Inferior parietal cortex (tissue), 1 donor: ENCODE measurements around the gene RHOBTB3.
A peak's percentile ranks its signal among the peaks of the same experiment; 100 is the strongest.

ENCODE experiments used
- DNase-seq: peaks from one replicate; pipeline ENCODE4 v3.0.0-alpha.2; 2016; ENCODE audit errors: extremely low spot score

Gene RHOBTB3

DNA sequence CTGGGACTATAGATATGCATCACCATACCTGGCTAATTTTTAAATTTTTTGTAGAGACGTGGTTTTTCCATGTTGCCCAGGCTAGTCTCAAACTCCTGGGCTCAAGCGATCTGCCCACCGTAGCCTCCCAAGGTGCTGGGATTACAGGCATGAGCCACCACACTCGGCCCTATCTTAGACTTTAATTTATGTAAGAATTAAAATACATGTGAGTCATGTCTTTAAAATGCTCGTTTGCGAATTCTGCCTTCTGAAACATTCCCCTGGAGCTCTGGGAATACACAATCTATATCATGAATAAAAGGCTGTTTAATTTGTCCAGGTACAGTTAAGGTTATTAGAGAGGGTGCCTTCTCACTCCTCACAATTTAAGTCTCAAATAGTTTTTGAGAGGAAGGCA lies 32.8 kb downstream of the RHOBTB3 start:
- no peak for DNase-seq

- no peak for DNase-seq
These were observed 37.6 kb downstream of the RHOBTB3 start for GRCh38 chr5:95768731-95769130.

GRCh38 chr5:95770830-95771708 lies 39.9 kb downstream of the RHOBTB3 start:
- no peak for DNase-seq

- no peak for DNase-seq
These were observed 40.8 kb downstream of the RHOBTB3 start for GRCh38 chr5:95771892-95772291.

DNA sequence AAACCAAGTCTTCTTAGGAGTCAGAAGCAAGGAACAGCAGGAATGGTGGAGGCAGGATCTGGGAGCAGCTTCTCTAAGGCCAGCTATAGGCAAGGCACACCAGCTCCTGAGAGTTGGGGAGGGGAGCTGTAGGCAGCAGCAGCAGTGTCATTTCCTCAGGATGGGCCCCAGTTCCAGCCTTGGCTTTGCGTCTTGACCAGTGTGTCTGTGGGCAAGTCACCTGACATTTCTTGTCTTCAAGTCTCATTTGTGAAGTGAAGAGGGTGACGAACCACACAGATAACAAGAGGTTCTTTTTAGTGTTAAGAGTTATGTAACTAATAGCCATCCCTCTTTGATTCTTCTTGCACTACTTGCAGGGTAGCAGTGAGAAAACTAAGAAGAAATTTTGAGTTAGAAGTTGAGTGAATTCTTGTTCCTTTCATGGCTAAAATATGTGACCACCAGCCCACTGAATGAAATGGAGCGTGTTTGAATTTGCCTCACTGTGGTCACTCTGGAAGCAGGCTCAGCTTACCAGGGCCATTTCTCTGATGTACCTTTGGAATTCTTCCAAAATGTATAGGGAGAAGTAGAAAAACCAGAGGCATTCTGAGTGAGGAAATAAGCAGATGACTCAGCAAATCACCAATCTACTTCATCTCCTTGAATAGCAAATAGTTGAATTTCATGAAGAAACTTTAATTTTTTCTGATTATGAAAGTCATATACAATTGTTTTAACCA lies 42.4 kb downstream of the RHOBTB3 start:
- no peak for DNase-seq

GRCh38 chr5:95777441-95777840 lies 46.3 kb downstream of the RHOBTB3 start:
- DNase-seq = no peak

DNA sequence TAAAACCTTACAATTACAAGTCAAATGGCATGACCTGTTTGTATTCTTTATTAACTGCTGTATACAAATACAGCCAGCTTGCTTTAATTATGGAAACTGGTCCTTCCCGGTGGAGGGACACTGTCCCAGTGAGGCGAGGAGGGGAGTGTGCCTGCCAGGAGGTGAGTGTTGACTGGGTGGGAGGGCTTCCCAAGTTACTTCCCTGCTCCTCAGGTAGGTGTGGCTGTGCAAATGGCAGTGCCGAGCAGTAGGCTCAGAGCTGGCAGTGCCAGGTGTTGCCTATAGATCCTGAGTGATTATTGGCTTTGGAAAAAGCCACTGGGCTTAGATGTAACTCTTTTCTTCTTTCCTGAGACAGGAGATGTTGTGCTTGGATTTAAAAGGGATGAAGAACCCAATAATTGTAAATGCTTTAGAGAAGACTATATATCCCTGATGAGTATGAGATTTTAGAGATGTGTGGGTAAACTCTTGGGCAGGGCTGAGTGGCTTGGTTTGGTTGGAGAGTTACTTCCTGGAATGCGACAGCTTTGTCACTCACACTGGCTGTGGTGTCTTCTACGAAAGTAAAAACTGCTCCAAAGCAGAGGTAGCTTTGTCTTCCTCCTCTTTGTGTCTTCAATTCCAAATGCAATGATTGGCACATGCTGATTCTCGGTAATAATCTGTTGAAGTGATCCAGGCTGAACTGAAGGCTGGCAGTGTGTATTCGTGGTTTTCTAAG lies 47.7 kb downstream of the RHOBTB3 start:
- DNase-seq = no peak

- no peak for DNase-seq
These were observed 48.5 kb downstream of the RHOBTB3 start for GRCh38 chr5:95779611-95780010.

- DNase-seq = peak; percentile 15
These were observed 49.5 kb downstream of the RHOBTB3 start for GRCh38 chr5:95780597-95780996.

DNA sequence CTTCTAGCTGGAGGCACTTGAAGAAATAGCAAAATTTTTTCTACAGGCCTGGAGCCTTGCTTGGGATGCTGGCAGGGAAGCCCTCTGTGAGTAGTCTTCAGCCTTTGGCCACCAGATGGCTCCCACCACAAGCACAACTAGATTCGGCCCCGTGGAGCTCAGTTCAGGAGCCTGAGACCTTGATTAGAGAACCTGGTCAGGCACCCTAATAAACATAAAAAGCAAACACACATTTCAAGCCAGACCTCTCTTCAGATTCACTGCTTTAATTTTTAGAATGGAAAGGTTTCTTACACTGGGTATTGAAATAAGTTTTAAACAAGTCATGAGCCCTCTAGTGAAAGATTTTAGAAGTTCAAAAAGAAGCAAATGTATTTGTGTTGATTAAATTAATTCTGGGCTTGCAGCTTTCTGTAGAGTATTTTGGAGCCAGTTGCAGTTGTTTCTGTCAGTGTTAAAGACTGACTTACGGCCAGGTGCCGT lies 50.0 kb downstream of the RHOBTB3 start:
- peak; percentile 82 for DNase-seq

- no peak for DNase-seq
These were observed 51.0 kb downstream of the RHOBTB3 start for GRCh38 chr5:95782181-95782580.

DNA sequence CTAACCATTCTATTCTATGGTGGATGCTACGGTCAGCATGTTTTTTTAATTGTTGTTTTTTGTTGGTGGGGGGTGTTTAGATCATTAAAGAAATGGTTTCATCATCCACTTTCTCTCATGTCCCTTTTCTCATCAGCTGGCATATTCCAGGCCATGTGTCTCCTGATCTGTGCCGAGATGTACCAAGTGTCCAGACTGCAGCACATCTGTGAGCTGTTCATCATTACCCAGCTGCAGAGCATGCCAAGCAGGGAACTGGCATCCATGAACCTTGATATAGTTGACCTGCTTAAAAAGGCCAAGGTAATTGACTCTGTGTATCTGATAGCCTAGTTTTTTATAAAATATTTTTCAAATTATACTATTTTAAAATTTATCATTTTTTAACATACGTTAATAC lies 52.5 kb downstream of the RHOBTB3 start:
- no peak for DNase-seq

- DNase-seq = no peak
These were observed 53.6 kb downstream of the RHOBTB3 start for GRCh38 chr5:95784514-95785302.

- DNase-seq = no peak
These were observed 55.8 kb downstream of the RHOBTB3 start for GRCh38 chr5:95786821-95787418.

DNA sequence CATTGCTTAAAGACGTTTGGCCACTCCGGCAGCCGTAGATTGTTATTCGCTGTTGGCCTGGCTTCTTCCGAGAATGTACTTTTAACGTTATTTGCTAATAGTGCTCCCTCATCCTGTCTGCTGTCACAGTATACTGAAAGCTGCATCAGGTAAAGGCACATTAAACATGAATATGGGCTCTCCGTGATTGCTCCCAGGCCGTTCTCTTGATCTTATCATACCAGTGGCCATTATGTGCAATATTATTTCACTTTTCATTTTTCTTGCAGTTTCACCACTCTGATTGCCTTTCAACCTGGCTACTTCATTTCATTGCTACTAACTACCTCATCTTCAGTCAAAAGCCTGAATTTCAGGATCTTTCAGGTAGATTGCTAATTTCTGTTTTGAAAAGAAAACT lies 57.4 kb downstream of the RHOBTB3 start:
- DNase-seq = no peak

DNA sequence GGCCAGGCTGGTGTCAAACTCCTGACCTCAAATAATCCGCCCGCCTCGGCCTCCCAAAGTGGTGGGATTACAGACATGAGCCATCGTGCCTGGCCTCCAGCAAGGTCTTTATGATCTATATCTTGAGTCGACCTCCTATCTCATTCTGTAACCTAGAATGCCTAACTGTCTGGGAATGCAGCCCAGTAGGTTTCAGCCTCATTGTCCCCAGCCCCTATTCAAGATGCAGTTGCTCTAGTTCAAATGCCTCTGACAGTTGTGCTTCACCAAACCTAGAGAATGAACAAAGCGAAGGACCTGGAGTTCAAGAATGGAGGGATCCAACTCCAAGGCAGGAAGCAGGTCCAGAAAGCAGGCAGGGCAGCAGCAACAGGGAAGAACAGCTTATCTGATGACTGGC lies 60.6 kb downstream of the RHOBTB3 start:
- no peak for DNase-seq

DNA sequence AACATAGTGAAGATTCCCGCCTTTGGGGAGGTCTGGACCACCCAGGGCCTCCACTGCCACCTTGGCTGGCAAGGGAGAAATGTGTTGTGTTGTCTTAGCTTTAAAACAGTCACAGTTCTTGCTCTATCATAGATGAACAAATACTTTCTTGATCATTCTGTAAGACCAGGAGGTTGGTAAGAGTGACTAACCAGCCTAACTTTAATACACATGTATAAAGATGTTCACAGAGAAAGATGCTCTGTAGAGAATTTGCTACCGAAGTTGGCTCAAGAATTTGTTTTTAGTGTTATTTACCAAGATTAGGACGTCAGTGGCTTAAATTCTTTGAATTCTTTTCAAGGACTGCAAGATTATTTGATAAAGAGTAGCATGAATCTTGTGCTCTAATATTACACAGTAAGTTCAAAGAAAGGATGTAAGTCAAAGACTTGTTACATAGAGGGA lies 63.0 kb downstream of the RHOBTB3 start:
- no peak for DNase-seq

GRCh38 chr5:95797301-95797700 lies 66.2 kb downstream of the RHOBTB3 start:
- DNase-seq = no peak

DNA sequence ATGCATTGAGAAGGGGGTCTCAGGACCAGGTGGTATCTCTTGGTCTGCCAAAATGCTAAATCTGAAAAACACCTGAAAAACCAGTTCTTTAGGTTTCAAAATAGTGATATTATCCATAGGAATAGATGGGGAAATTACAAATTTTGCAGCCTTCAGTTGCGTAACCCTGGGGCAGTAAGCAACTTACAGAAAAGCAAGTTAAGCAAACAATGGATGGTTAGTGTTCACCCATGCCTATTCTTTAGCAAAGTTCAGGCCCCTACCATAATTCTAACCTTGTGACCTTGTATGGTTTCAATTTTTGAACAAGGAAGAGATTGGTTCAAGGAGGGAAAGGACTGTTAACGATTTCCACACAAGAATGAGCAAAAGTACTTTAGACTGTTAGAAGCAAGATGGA lies 66.9 kb downstream of the RHOBTB3 start:
- no peak for DNase-seq

DNA sequence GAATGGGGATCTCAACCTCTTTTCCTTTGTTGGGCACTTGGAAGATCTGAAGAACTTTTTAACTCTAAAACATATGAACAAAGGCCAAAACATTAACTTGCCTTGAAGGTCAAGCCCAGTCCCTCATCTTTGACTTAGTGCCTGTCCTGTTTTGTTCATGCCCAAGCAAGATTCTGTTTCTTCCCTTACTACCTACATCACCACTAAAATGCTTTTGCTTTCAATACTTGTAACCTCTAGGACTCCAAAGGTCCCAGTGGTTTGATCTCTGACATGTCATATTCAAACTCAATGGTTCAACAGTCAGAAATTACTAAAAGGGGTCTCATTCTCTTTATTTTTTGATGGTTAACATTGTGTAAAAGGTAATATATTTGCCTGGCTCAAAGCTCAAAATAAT lies 67.4 kb downstream of the RHOBTB3 start:
- no peak for DNase-seq
